ENCODE measurements around the gene IL36RN.

DNA sequence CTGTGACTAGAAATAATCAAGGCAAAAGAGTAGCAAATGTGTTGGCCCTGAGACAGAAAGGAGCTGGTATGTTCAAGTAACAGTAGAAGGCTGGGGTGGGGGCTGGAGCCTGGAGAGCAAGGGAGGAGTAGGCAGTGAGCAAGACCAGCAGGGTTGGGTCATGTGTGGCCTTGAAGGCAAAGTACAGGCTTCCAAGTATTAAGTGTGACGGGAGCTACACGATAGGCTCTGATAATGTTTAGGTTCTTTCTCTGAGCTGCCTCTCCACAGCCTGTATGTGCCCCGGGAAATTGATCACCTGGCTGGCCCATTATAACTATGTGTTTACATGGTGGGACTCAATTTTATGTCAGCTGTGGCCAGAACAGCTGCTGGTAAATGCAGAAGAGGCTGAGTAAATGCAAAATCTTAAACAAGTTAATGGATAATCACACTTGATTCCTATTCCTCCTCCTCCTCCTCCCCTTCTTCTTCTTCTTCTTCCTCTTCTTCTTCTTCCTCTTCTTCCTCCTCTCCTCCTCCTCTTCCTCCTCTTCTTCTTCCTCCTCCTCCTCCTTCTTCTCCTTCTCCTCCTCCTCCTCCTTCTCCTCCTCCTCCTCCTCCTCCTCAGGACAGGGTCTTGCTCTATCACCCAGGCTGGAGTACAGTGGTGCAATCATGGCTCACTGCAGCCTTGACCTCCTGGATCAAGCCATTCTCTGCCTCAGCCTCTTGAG, 18.1 kb downstream of the IL36RN start:
- TF ChIP-seq CTCF (IDR thresholded peaks at IDR 0.05) (no peak), POLR2A (IDR thresholded peaks at IDR 0.05) (no peak)
